ENCODE measurements around the gene DMRT1.

The DMRT1 gene

GRCh38 chr9:922171-922570 lies 80.7 kb downstream of the DMRT1 start:
- H3K36me3 ChIP-seq (ENCODE audit: control insufficient read depth in 2 of 2, insufficient read depth in 1 of 2, low read length in 2 of 2): no peaks in the 10 kb centered on the region

GRCh38 chr9:922731-923130 lies 81.2 kb downstream of the DMRT1 start:
- H3K4me3 ChIP-seq (ENCODE audit: low read depth, low read length): no peak overlapping the region
- ChIA-PET POLR2A (no interaction called here), CTCF (interaction anchor here (0.6 to 1.3 kb wide), 5 partner anchors 8 to 87 kb away, joined by 3 read pairs; no protein-coding TSS in a partner anchor)
- H3K27ac ChIP-seq (ENCODE audit: extremely low read depth, low read depth, low read length): no peak overlapping the region
- H3K36me3 ChIP-seq (ENCODE audit: control insufficient read depth in 2 of 2, insufficient read depth in 1 of 2, low read length in 2 of 2): no peaks in the 10 kb centered on the region
- no peak for TF ChIP-seq ZNF544 (tag by site-specific recombination; IDR thresholded peaks at IDR 0.05)
- TF ChIP-seq ZNF133 (tag by site-specific recombination; IDR thresholded peaks at IDR 0.05): no peak
- no peak for TF ChIP-seq GLIS2 (tag by site-specific recombination; IDR thresholded peaks at IDR 0.05)
- no peak for TF ChIP-seq ZNF580 (tag by site-specific recombination; IDR thresholded peaks at IDR 0.05)
- no peak for TF ChIP-seq ZSCAN23 (tag by site-specific recombination; IDR thresholded peaks at IDR 0.05)
- no peaks in the 10 kb centered on the region for H3K9me3 ChIP-seq (ENCODE audit: control insufficient read depth, insufficient read depth, low read depth, low read length)
- no peaks in the 10 kb centered on the region for H3K4me1 ChIP-seq (ENCODE audit: control insufficient read depth, insufficient read depth, low read length)

More at GRCh38 chr9:922171-922570, 80.7 kb downstream of the DMRT1 start:
- H3K9me3 ChIP-seq (ENCODE audit: control insufficient read depth, insufficient read depth, low read depth, low read length): no peaks in the 10 kb centered on the region
- CTCF ChIA-PET: interaction anchor here (0.6 to 1.3 kb wide), 3 partner anchors 30 to 88 kb away, joined by 3 read pairs; no protein-coding TSS in a partner anchor
- H3K4me3 ChIP-seq (ENCODE audit: low read depth, low read length): no peak overlapping the region
- TF ChIP-seq ZNF555 (tag by site-specific recombination; conservative IDR thresholded peaks at IDR 0.05) (no peak), ZNF610 (tag by site-specific recombination; IDR thresholded peaks at IDR 0.05; ENCODE audit: borderline replicate concordance) (no peak), ZNF488 (tag by site-specific recombination; IDR thresholded peaks at IDR 0.05) (no peak), SP3 (tag by site-specific recombination; IDR thresholded peaks at IDR 0.05) (no peak), KLF10 (tag by site-specific recombination; IDR thresholded peaks at IDR 0.05) (no peak), GLI2 (tag by site-specific recombination; IDR thresholded peaks at IDR 0.05; ENCODE audit: borderline replicate concordance, low read depth) (no peak), SALL2 (tag by site-specific recombination; IDR thresholded peaks at IDR 0.05; ENCODE audit: borderline replicate concordance) (no peak), ZBTB20 (tag by site-specific recombination; IDR thresholded peaks at IDR 0.05) (no peak)
- POLR2A ChIA-PET: no interaction called here
- H3K27ac ChIP-seq (ENCODE audit: extremely low read depth, low read depth, low read length): no peak overlapping the region
- no peaks in the 10 kb centered on the region for H3K4me1 ChIP-seq (ENCODE audit: control insufficient read depth, insufficient read depth, low read length)

GRCh38 chr9:926976-927375 lies 85.5 kb downstream of the DMRT1 start:
- no peaks in the 10 kb centered on the region for H3K36me3 ChIP-seq (ENCODE audit: control insufficient read depth in 2 of 2, insufficient read depth in 1 of 2, low read length in 2 of 2)
- H3K4me3 ChIP-seq (ENCODE audit: low read depth, low read length): no peak overlapping the region
- ChIA-PET CTCF (interaction anchor here (0.6 to 2.6 kb wide), 12 partner anchors 9 to 130 kb away, joined by 3 to 29 read pairs (median 4); no protein-coding TSS in a partner anchor), POLR2A (no interaction called here)
- no peak for TF ChIP-seq ZIC2 (tag by site-specific recombination; IDR thresholded peaks at IDR 0.05)
- no peak for TF ChIP-seq ZNF549 (tag by site-specific recombination; IDR thresholded peaks at IDR 0.05)
- TF ChIP-seq ZBTB7A (tag by site-specific recombination; IDR thresholded peaks at IDR 0.05; ENCODE audit: low read depth): no peak
- TF ChIP-seq ZNF530 (tag by site-specific recombination; IDR thresholded peaks at IDR 0.05; ENCODE audit: low read depth): no peak
- TF ChIP-seq ZNF211 (tag by site-specific recombination; IDR thresholded peaks at IDR 0.05; ENCODE audit: low read depth): no peak
- no peak for TF ChIP-seq ZNF2 (tag by site-specific recombination; IDR thresholded peaks at IDR 0.05)
- no peak for TF ChIP-seq ZNF514 (tag by site-specific recombination; IDR thresholded peaks at IDR 0.05)
- no peak for TF ChIP-seq SP7 (tag by site-specific recombination; IDR thresholded peaks at IDR 0.05)
- no peak for TF ChIP-seq ZBTB1 (tag by site-specific recombination; IDR thresholded peaks at IDR 0.05)
- TF ChIP-seq PRDM2 (tag by site-specific recombination; IDR thresholded peaks at IDR 0.05; ENCODE audit: borderline replicate concordance): no peak
- no peak for TF ChIP-seq ZNF394 (tag by site-specific recombination; IDR thresholded peaks at IDR 0.05; ENCODE audit: borderline replicate concordance)
- no peaks in the 10 kb centered on the region for H3K9me3 ChIP-seq (ENCODE audit: control insufficient read depth, insufficient read depth, low read depth, low read length)
- H3K27ac ChIP-seq (ENCODE audit: extremely low read depth, low read depth, low read length): no peak overlapping the region
- no peaks in the 10 kb centered on the region for H3K4me1 ChIP-seq (ENCODE audit: control insufficient read depth, insufficient read depth, low read length)

Measured in HEK293 (cell line).